HG03378 (cell line): Measurements from ENCODE around the gene ZNF528.

Source experiments
- ATAC-seq: cut with Tn5 transposase; IDR thresholded peaks from one replicate; pipeline ENCODE4 v1.9.1; 2021; ENCODE audit warnings: mild to moderate bottlenecking, moderate library complexity; ENCODE audit not compliant: unreplicated experiment

ZNF528 gene

DNA sequence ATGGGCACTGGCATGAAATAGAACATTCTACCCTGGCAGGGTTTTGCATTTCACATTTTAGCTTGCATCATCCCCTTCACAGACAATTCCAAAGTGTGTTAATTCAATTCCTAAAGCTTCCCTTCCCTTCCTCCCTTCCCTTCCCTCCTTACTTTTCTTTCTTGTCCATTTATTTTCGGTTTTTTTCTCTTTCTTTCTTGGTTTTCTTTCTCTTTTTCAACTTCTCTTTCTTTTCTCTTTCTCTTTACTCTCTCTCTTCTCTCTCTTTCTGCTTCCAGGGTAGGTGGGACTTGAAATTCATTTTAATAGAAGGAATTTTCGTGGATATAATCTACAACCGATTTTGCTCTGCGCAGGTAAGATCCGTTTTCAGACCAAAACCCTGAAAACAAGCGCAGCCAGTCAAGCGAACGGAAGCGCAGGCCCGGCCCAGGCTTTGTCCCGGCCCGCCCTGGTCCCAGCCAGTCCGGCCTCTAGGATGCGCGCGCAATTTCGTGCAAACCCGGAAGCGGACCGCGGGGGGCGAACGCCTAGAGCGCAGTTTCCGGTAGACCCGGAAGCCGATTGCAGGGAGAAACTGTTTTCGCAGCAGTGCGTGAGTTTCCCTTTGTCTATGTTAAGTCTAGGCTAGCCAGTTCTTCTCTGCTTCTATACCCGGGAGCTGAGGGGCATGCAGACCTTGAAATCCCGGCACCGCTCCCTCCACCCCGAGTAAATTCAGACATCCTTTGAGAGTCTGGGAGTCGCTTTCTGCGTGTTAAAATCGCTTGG, at the start of gene ZNF528:
ZNF528 (plus strand) TSS at position 540 of the 771 bp plus-strand sequence. CDS start 4,165 bp downstream, outside the sequence.
- no peak for ATAC-seq

DNA sequence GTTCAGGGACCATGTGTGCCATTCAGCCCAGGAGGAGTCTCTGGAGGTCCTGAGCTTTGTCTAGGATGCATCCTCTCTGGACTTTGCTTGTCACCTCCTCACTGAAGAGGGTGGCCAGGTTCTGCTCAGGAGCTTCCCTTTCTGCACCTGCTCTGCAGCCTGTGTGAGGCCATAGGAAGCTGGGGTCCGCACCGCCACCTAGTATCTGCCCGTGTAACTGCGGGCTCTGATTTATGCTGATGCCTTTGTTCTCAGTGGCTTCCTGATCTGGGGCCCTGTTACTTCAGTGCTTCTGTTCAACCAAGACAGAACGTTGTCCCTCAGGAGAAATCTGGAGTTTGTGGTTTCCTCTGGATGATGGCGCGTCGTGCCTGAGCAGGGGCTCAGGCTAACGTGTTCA, 46.1 kb upstream of the ZNF528 start:
- ATAC-seq, result no peak

DNA sequence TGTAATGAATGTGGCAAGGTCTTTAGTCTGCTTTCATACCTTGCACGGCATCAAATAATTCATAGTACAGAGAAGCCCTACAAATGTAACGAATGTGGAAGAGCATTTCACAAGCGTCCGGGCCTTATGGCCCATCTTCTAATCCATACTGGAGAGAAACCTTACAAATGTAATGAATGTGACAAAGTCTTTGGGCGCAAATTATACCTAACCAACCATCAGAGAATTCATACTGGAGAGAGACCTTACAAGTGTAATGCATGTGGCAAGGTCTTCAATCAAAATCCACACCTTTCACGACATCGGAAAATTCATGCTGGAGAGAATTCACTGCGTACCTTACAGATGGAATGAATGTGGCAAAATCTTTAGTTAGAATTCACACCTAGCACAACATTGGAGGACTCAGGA, 31.2 kb upstream of the ZNF528 start:
- no peak for ATAC-seq

DNA sequence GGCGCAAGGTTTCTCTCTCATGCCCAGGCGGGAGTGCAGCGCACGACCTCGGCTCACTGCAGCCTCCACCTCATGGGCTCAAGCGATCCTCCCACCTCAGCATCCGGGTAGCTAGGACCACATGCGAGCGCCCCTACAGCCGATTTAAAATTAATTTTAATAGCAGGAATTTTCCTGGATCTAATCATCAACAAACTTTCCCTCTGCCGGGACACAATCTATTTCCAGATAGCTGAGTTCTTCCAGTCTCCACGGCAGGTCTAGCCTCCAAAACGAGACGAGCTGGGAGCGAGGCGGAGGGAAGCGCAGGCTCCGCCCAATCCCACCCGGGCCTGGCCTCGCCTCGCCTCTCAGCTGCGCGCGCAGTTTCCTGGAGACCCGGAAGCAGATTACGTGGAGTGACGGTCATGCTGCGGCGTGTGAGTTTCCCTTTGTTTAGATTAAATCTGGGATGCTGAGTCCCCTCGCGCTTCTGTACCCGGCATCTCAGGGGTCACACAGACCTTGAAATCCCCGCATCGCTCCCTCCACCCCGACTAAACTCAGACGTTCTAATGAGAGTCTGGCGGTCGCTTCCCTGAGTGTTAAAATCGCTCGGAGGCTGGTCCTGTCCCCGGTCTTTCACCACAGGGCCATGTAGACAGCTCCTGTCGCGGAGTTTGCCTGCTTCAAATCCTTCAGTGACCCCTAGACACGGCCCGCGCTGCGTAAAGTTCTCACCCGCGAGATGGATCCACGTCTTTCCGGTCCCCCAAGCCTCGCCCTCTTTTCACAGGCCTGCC, 27.9 kb upstream of the ZNF528 start, which contains the start of gene ZNF880:
ZNF880 (plus strand) TSS at position 365 of the 782 bp plus-strand sequence; CDS start at position 408, 43 bp downstream.
- ATAC-seq, result peak; percentile 61

DNA sequence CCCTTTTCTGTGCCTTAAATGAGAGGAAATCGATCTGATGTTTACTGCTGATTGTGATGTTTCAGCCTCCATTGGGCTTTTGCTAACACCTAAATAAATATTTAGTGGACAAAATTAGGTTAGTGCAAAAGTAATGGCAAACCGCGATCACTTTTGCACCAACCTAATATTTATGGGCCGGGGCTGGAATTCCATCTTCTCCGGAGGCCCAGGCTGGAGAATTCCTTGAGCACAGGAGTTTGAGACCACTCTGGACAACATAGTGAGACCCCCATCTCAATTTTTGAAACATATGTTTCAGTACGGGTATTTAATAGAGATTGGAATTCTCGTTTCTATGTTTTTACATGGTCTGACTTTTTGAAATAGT, 27.3 kb upstream of the ZNF528 start:
- ATAC-seq, result no peak

DNA sequence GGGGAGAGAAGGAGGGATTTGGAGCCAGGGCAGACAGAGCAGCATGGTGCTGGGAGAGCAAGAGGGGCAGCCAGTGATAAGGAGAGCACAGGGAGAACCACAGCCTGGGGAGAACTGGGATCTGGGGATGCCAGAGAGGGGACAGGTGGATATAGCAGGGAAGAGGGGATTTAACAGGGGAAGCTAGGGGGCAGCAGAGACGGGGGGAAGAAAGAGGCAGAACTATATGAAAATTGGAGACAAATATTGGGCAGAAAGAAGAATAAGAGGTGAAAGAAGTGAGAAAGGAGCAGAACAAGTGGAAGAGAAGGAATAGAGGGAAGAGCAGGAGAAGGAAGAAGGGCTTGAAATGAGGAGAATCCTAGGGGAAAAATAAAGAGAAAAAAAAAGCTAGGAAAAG, 6.5 kb upstream of the ZNF528 start:
- no peak for ATAC-seq

DNA sequence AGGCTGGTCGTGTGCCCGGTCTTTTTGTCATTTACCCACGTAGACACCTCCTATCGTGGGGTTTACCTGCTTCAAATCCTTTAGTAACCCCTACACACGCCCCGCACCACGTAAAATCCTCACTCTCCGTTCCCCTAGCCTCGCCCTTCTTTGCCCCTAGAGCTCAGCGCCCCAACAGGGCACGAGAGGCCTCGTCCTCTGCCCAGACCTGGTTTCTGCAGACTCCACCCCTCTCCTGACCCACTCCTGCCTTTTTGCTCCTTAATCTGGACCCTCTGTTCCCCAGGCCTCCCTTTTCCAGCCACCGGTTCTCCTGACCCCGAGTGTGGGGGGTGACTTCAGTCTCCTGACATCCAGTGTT, 412 bp downstream of the ZNF528 start:
- no peak for ATAC-seq

DNA sequence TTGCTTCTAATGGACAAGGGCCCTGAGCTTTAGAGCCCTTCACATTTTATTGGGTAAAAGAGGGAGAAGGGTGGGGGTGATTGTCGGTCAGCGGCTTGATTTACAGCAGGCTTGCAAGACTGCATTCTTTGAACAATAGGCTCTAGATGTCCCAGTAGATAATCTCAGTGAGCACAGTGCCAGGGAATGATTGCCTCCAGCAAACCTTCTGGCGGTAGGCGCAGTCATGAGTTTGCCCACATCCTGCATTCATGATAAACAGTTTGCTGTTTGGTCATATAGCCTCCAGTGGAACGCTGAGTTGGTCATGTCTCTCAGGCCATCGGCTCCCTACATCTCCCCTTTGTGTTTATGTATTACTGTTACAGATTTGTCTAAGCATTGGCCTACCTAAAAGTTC, 12.6 kb downstream of the ZNF528 start:
- no peak for ATAC-seq

DNA sequence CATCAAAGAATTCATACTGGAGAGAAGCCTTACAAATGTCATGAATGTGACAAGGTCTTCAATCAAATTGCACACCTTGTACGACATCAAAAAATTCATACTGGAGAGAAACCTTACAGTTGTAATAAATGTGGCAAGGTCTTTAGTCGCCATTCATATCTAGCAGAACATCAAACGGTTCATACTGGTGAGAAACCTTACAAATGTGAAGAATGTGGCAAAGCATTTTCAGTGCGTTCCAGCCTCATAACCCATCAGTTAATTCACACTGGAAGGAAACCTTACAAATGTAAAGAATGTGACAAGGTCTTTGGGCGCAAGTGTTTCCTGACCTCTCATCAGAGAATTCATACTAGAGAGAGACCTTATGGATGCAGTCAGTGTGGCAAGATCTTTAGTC, 18.1 kb downstream of the ZNF528 start:
- ATAC-seq, result no peak

DNA sequence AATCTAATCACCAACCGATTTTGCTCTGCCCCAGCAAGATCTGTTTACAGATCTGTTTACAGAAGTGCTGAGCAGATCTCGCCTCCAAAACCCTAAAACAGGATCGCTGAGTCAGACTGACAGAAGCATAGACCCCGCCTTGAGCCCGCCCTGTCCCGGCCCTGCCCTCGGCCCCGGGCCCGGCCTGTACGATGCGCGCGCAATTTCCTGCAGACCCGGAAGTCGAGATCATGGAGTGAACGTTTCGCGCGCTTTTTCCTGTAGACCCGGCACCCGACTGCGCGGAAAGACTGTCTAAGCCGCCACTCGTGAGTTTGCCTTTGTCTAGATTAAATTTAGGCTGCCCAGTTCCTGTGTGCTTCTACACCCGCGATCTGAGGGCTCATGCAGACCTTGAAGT, 31.3 kb downstream of the ZNF528 start, which contains the start of gene ZNF534:
ZNF534 (plus strand) TSS at position 212 of the 400 bp plus-strand sequence. CDS start 2,327 bp downstream, outside the sequence.
- ATAC-seq, result no peak

DNA sequence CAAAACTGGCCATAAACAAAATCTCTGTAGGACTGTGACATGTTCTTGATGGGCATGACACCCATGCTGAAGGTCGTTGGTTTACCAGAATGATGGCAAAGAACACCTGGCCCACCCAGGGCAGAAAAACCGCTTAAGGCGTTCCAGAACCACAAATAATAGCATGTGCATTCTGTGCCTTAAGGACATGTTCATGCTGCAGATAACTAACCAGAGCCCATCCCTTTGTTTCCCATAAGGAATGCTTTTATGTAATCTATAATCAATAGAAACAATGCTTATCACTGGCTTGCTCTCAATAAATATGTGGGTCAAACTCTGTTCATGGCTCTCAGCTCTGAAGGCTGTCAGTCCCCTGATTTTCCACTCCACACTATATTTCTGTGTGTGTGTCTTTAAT, 44.5 kb downstream of the ZNF528 start:
- no peak for ATAC-seq

DNA sequence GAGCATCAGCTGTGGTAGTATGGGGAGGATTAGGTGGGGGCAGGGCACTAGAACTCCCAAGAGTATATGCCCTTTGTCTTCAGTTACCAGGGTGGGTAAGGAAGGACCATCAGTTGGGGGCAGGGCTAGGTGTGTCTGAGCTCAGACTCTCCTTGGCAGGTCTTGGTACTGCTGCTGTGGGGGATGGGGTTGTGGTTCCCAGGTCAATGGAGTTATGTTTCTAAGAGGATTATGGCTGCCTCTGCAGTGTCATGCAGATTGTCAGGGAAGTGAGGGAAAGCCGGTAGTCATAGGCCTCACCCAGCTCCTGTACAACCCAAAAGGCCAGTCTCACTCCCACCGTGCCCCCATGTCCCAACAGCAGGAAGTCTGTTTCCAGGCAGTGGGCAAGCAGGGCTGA, 46.9 kb downstream of the ZNF528 start:
- ATAC-seq, result no peak

DNA sequence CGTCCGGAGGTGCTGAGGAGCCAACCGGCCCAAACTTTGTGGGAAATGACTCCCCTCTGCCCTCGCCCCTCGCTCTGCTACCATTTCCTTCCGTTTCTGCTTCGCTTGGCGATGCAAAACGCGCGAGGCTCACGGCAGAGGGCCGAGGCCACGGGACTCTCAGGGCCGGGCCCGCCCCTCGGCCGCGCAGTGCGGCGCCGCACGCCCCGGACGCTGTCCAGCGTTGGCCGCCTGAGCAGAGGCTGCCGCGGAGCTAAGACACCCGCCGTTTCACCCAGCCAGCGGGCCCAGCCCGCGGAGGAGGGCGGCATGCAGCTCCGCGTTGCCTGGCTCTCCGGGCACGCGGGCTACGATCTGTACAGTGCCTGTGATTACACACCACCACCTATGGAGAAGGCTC, 53.6 kb downstream of the ZNF528 start:
- no peak for ATAC-seq

DNA sequence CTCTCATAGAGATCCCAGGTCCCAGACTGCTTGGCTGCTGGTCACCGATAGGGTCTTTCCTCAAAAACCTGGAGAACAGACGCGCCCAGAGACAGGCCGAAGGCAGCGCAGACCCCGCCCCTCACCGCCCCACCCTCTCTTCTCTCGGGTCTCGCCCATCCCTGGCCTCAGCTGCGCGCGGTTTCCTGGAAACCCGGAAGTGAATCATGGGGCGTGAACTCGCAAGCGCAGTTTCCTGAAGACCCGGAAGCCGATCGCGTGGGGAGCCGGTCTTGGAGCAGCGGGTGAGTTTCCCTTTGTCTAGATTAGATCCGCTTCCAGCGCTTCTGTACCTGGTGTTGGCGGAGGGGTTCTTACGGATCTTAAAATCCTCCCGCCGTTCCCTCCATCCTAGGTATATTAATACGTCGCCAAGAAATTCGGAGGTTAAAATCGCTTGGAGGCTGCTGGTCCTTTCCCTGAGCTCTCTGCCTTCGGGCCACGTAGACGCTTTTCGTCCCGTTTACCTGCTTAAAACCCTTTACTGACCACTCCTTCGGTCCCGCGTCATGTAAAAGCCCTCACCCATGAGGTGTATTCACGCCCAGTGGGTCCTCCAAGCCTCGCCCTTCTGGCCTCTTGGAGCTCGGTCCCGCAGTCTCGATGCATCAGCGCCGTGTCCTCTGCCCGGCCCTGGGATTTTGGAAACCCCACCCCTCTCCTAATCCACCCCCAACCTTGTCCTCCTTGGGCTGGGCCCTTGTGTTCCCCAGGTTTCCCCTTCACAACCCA, 55.9 kb downstream of the ZNF528 start, which contains the start of gene ZNF578:
ZNF578 (plus strand) TSS at position 230 of the 771 bp plus-strand sequence. CDS start 48,293 bp downstream, outside the sequence.
- ATAC-seq, result no peak

DNA sequence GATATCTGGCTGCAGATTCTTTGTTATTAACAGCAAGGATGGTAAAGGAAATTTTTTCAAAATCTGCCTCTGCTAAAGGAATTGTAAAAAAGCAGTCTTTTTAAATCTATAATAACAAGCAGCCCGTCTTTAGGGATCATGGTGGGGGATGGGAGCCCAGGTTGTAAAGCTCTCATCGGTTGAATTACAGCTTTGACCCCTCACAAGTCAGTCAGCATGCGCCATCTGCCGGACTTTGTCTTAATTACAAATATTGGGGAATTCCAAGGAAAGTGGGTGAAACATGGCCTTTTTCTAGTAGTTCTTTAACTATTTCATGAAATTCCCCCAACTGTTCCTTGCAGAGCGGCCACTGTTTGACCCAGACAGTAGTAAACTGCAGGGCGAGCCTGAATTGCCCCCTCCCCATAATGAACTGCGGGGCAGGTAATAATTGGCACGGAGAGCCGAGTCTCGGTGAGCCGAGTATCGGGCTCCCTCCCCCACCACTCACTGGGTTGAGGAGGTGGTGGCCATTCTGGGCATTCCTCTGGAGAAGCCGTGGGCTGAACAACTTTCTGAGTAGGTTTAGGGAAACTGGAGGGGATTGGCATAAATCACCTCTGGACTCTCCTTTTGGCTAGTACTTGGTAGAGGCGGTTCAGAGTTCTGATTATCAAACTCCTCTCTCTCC, 67.3 kb downstream of the ZNF528 start:
- ATAC-seq, result no peak
